Colonic mucosa (tissue), 4 donors: ENCODE measurements around the gene VWA8. TPM values are rescaled to one million over a fixed set of nuclear protein-coding genes. Genes with fewer than 3 reads are reported as not detected.

Source experiments
- DNase-seq: peaks from one replicate; pipeline ENCODE4 v3.0.0-alpha.2; 2020
- H3K27ac ChIP-seq: fragments of 200-600 bp; one replicate; pipeline ENCODE4 v1.8.0; 2021
- H3K27me3 ChIP-seq: fragments of 200-600 bp; one replicate; pipeline ENCODE4 v1.8.0; 2021
- H3K36me3 ChIP-seq: fragments of 200-600 bp; one replicate; pipeline ENCODE4 v1.8.0; 2021
- H3K4me1 ChIP-seq: fragments of 200-600 bp; one replicate; pipeline ENCODE4 v1.8.0; 2021; ENCODE audit warnings: mild to moderate bottlenecking
- H3K4me3 ChIP-seq: fragments of 200-600 bp; one replicate; pipeline ENCODE4 v1.8.0; 2021
- H3K9ac ChIP-seq, 2 donors: one replicate each; pipeline ENCODE4 v1.7.0; 2013; ENCODE audit warnings: control low read depth in 2 of 2, low read depth in 2 of 2, low read length in 2 of 2
- H3K9me3 ChIP-seq: fragments of 200-600 bp; one replicate; pipeline ENCODE4 v1.8.0; 2021
- CTCF ChIP-seq: fragments of 200-600 bp; IDR thresholded peaks from one replicate; pipeline ENCODE4 v1.8.0; 2022; ENCODE audit warnings: antibody characterized with exemption, mild to moderate bottlenecking
- intact Hi-C: fragments of 100-400 bp; cut with DNase I; formaldehyde crosslinking; loops from one replicate; pipeline ENCODE4 v1.14.1; 2022
- total RNA-seq, 2 donors: library from RNA; stranded (reverse); fragmentation: NEBNext Ultra II Directional in 1 of 2; extraction: Animal tissue kit (Norgen Biotek cat#: 25700) in 1 of 2; gene quantifications; one replicate each; pipeline ENCODE4 v1.2.1, GENCODE V29; 2021
- donor health status: healthy.
- donor health status: DM: no; HTN: no; CAD: no.
- donor health status: DM: no; HTN: no; CAD: no.

Gene VWA8
- total RNA-seq, 2 donors from 2014 or later, result 23.8 to 31.8 TPM

GRCh38 chr13:41825691-41826090 is 135.2 kb downstream of the VWA8 start:
- Histone ChIP-seq H3K9me3 (no peaks in the 10 kb centered on the region), H3K9ac (no peak overlapping the region), H3K36me3 (no peaks in the 10 kb centered on the region), H3K27ac (no peak overlapping the region), H3K4me3 (no peak overlapping the region), H3K27me3 (no peaks in the 10 kb centered on the region), H3K4me1 (no peaks in the 10 kb centered on the region)
- no peak for DNase-seq
- intact Hi-C loops, result no loop called here
- TF ChIP-seq CTCF, result no peak

- Histone ChIP-seq H3K36me3 (no peaks in the 10 kb centered on the region), H3K4me1 (no peaks in the 10 kb centered on the region), H3K9me3 (no peaks in the 10 kb centered on the region), H3K27me3 (no peaks in the 10 kb centered on the region), H3K27ac (no peak overlapping the region), H3K4me3 (no peak overlapping the region), H3K9ac (no peak overlapping the region)
- intact Hi-C loops, result no loop called here
- no peak for DNase-seq
- no peak for TF ChIP-seq CTCF
These were observed 137.4 kb downstream of the VWA8 start for GRCh38 chr13:41823476-41823875.

GRCh38 chr13:41822560-41822959 is 138.3 kb downstream of the VWA8 start:
- no peak overlapping the region for H3K27ac ChIP-seq
- no peaks in the 10 kb centered on the region for H3K27me3 ChIP-seq
- H3K4me3 ChIP-seq, result no peak overlapping the region
- TF ChIP-seq CTCF, result no peak
- intact Hi-C loops, result no loop called here
- H3K9ac ChIP-seq, result no peak overlapping the region
- DNase-seq, result no peak
- no peaks in the 10 kb centered on the region for H3K4me1 ChIP-seq
- H3K36me3 ChIP-seq, result no peaks in the 10 kb centered on the region
- H3K9me3 ChIP-seq, result no peaks in the 10 kb centered on the region

- DNase-seq, result no peak
- TF ChIP-seq CTCF, result no peak
- no peaks in the 10 kb centered on the region for H3K27me3 ChIP-seq
- H3K4me3 ChIP-seq, result no peak overlapping the region
- no peaks in the 10 kb centered on the region for H3K9me3 ChIP-seq
- intact Hi-C loops, result no loop called here
- no peak overlapping the region for H3K9ac ChIP-seq
- no peaks in the 10 kb centered on the region for H3K36me3 ChIP-seq
- no peaks in the 10 kb centered on the region for H3K4me1 ChIP-seq
- no peak overlapping the region for H3K27ac ChIP-seq
These were observed 139.7 kb downstream of the VWA8 start for GRCh38 chr13:41821238-41821594.

GRCh38 chr13:41820581-41821237 is 140.2 kb downstream of the VWA8 start:
- no peak overlapping the region for H3K9ac ChIP-seq
- DNase-seq, result no peak
- intact Hi-C loops, result no loop called here
- no peaks in the 10 kb centered on the region for H3K27me3 ChIP-seq
- H3K36me3 ChIP-seq, result no peaks in the 10 kb centered on the region
- no peaks in the 10 kb centered on the region for H3K4me1 ChIP-seq
- TF ChIP-seq CTCF, result no peak
- H3K9me3 ChIP-seq, result no peaks in the 10 kb centered on the region
- no peak overlapping the region for H3K4me3 ChIP-seq
- H3K27ac ChIP-seq, result no peak overlapping the region
